Choroid plexus epithelial cell (primary cell): ENCODE results near the gene STK36.

Experiments used
- DNase-seq: peaks from one replicate; pipeline ENCODE4 v3.0.0-alpha.2; 2010; ENCODE audit warnings: low read depth
- H3K4me3 ChIP-seq: 2 replicates; pipeline ENCODE4 v1.5.1; 2011; ENCODE audit warnings: low read depth, mild to moderate bottlenecking, control low read depth, low read length, moderate library complexity
- TF ChIP-seq, protein P1 (sequence below): conservative IDR thresholded peaks from 2 replicates; pipeline ENCODE4 v1.5.1; 2011; ENCODE audit warnings: low read depth, mild to moderate bottlenecking, control low read depth, inconsistent platforms, low read length, moderate library complexity

Gene STK36

GRCh38 chr2:218645126-218645525 is 26.8 kb upstream of the STK36 start:
- H3K4me3 ChIP-seq = no peak overlapping the region
- peak; percentile 30 for DNase-seq
- TF ChIP-seq, protein P1, sequence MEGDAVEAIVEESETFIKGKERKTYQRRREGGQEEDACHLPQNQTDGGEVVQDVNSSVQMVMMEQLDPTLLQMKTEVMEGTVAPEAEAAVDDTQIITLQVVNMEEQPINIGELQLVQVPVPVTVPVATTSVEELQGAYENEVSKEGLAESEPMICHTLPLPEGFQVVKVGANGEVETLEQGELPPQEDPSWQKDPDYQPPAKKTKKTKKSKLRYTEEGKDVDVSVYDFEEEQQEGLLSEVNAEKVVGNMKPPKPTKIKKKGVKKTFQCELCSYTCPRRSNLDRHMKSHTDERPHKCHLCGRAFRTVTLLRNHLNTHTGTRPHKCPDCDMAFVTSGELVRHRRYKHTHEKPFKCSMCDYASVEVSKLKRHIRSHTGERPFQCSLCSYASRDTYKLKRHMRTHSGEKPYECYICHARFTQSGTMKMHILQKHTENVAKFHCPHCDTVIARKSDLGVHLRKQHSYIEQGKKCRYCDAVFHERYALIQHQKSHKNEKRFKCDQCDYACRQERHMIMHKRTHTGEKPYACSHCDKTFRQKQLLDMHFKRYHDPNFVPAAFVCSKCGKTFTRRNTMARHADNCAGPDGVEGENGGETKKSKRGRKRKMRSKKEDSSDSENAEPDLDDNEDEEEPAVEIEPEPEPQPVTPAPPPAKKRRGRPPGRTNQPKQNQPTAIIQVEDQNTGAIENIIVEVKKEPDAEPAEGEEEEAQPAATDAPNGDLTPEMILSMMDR = no peak

GRCh38 chr2:218648088-218648786 is 23.6 kb upstream of the STK36 start:
- no peak overlapping the region for H3K4me3 ChIP-seq
- TF ChIP-seq, protein P1 = peak; percentile 93
- DNase-seq = peak; percentile 86

DNA sequence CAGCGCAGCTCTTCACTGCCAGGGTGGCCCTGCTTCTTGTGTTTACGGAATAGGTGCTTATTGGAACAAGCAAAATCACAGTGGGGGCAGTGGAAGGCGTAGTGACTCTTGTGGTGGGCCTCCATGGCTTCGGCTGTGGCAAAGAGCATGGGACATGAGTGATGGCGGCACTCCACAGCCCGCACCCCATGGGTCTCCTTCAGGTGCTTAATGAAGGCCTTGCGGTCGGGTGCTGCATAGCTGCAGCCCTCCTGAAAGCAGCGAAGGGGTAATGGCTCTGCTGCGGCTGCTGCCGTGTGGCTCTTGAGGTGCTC is 23.1 kb upstream of the STK36 start:
- TF ChIP-seq, protein P1 = no peak
- no peak for DNase-seq
- no peak overlapping the region for H3K4me3 ChIP-seq

DNA sequence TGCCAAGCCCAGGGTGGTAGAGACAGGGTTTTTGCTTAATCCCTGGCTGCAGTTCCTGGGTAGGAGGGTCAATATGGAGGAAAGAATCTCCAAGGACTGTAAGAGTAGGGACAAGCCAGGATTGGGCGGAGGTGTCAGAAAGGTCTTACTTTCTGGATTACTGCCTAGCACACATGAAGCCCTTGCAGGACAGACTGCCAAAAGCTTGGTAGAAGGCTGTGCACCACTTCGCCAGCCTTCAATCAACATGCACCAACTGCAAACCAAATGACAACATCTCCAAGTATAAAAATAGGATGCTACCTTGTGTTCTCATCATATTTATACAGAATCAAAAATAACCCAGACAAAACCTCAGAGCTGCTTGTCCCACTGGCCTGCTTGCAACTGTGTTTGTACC is 16.1 kb upstream of the STK36 start:
- DNase-seq = no peak
- no peak overlapping the region for H3K4me3 ChIP-seq
- TF ChIP-seq, protein P1 = no peak

GRCh38 chr2:218658671-218659257 is 13.1 kb upstream of the STK36 start:
- TF ChIP-seq, protein P1 = peak; percentile 75
- peak; percentile 65 for DNase-seq
- H3K4me3 ChIP-seq = peak overlapping the region; percentile 87

- TF ChIP-seq, protein P1 = no peak
- H3K4me3 ChIP-seq = peak within 1 kb of the TSS; percentile 87
Measured at GRCh38 chr2:218659258-218659987, 12.5 kb upstream of the STK36 start, which contains the start of the genes BCS1L and ZNF142. Gene BCS1L, plus strand, starts transcription at chr2:218659683. Its CDS starts 1,305 bp downstream, at chr2:218660988. Gene ZNF142, minus strand, starts transcription at chr2:218659623. Its CDS starts 3,194 bp downstream, at chr2:218656429.

More at GRCh38 chr2:218659258-218659987, 12.5 kb upstream of the STK36 start, which contains the start of the genes BCS1L and ZNF142:
- DNase-seq = peak; percentile 89
